ENCODE data around the gene ZBTB16. TPM values are rescaled to one million over a fixed set of nuclear protein-coding genes. Genes with fewer than 3 reads are reported as not detected.

ZBTB16 gene
- total and polyA plus RNA-seq, 12 donors = 7.9 to 119 (median 53.2) TPM

DNA sequence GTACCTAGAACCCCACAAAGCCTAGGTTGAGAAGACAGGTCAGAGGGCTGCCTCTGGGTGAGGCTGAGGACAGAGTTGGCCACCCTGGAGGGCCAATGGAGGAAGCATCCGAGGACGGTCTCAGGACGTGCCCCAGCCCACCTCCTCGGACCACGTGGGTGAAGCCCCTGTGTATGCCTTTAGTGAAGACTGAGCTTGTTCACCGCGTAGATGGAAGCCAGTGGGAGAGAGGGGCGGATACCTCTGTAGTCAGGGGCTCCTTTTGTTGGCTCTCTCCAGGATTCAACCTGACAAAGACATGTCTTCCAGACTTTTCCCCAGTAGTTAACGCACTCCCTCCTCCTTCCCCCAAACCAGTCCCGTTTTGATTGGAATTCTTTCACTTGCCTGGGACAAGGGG, 110.7 kb downstream of the ZBTB16 start:
- H3K27me3 ChIP-seq = no peaks in the 10 kb centered on the region
- TF ChIP-seq POLR2A (IDR thresholded peaks at IDR 0.05) = no peak
- TF ChIP-seq, protein P1, sequence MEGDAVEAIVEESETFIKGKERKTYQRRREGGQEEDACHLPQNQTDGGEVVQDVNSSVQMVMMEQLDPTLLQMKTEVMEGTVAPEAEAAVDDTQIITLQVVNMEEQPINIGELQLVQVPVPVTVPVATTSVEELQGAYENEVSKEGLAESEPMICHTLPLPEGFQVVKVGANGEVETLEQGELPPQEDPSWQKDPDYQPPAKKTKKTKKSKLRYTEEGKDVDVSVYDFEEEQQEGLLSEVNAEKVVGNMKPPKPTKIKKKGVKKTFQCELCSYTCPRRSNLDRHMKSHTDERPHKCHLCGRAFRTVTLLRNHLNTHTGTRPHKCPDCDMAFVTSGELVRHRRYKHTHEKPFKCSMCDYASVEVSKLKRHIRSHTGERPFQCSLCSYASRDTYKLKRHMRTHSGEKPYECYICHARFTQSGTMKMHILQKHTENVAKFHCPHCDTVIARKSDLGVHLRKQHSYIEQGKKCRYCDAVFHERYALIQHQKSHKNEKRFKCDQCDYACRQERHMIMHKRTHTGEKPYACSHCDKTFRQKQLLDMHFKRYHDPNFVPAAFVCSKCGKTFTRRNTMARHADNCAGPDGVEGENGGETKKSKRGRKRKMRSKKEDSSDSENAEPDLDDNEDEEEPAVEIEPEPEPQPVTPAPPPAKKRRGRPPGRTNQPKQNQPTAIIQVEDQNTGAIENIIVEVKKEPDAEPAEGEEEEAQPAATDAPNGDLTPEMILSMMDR (IDR thresholded peaks at IDR 0.05) = no peak
- H3K9me3 ChIP-seq (replicated peaks in 1 of 3) = no peaks in the 10 kb centered on the region
- H3K27ac ChIP-seq = peak overlapping the region; percentile 42 to 99 (median 94)
- peak in 1 of 7 donors; percentile 24 for DNase-seq
- no peaks in the 10 kb centered on the region for H3K36me3 ChIP-seq (replicated peaks in 1 of 2)
- no peak overlapping the region for H3K4me3 ChIP-seq
- H3K4me1 ChIP-seq (replicated peaks in 1 of 2) = peaks cover 99% of the 10 kb centered on the region in 2 donors
- 85 to 95% (median 93%) methylated on average over 10 of the region's 10 CpGs for WGBS, 4 donors
- intact Hi-C loops (cut with DNase I) = no loop called here

DNA sequence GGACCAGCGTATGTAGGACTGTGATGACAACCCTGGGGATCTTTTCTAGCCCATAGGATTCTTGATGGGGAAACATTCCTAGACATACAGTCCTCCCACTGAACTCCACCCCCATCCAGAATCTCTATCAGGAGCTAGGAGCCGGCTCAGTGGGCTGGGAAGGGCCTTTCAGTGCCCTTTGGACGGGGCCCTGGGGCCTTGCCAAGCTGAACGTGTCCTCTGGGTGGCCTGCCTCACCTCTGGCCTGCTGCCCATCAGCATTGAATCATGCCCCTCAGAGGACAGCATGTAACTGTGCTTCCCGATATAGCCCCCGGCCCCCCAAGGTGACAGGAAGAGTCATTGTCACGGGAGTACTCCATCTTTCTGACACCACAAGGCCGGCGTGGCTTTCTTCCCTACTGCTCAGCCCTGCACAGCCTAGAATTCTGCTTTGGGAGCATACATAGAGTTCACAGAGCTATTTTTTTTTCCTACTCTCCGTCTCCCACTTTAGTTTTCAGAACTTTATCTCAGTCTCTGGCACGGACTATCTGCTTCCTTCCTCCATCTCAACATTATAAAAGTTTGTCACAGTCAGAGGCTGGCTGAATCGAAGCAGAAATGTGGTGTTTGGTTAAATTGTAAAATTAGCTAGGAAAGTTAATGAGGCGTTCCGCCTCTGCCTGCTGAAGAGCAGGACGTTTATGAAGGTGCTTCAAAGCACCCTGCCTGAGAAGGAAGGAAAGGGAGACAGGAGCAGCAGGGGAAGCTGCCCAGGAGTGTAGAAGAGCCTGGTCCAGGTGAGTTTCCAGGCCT, 111.9 kb downstream of the ZBTB16 start:
- intact Hi-C loops (cut with DNase I) = no loop called here
- Histone ChIP-seq H3K36me3 (replicated peaks in 1 of 2) (no peaks in the 10 kb centered on the region), H3K4me1 (replicated peaks in 1 of 2) (peaks cover 97 to 98% of the 10 kb centered on the region in 2 donors), H3K27me3 (no peaks in the 10 kb centered on the region), H3K27ac (peak overlapping the region; percentile 73 to 99 (median 94)), H3K4me3 (peak overlapping the region in 1 of 4 donors; percentile 6), H3K9me3 (replicated peaks in 1 of 3) (no peaks in the 10 kb centered on the region)
- WGBS, 4 donors = 13 to 20% (median 19%) methylated on average over 10 to 15 of the region's 15 CpGs
- DNase-seq = peak; percentile 99 to 100 (median 99)
- TF ChIP-seq POLR2A (IDR thresholded peaks at IDR 0.05) = peak; percentile 22 to 84
- TF ChIP-seq, protein P1 (IDR thresholded peaks at IDR 0.05) = peak in 1 of 6 experiments; percentile 6

DNA sequence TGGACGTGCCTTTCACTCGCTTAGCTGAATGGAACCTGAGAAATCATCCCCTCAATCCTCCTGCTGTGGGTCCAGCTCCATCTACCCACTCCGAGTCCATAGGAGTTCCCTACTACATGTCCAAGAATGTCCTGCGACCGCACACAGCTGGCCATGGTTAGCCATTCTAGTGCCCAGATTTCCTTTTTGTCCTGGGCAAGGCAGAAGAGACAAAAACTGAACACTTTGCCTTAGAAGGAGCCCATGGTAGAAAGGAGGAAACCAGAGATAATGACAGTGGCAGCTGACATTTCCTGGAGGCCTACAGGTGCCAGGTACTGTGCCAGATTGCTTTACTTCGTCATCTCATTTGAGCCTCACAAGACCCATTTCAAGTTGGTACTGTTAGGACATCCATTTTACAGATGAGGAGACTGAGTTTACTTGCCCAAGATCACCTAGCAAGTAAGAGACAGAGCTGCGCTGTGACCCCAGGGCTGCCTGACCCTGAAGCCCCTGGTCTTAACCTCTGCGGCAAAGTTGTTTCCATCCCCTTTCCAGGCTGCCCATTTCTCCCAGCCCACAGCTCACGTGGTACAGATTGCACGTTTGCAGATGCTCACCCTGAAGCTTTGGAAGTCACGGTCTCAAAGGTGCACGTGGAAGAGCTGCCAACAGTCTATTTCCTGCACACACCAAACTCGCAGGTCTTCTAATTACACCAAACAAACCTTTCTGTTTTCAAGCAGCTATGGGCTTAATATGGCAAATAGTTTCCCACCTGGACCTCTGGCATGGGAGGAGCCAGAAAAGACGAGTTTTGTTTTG, 112.7 kb downstream of the ZBTB16 start:
- Histone ChIP-seq H3K9me3 (replicated peaks in 1 of 3) (no peaks in the 10 kb centered on the region), H3K27ac (peak overlapping the region; percentile 73 to 99 (median 94)), H3K27me3 (no peaks in the 10 kb centered on the region), H3K4me3 (peak overlapping the region in 1 of 4 donors; percentile 6), H3K36me3 (replicated peaks in 1 of 2) (no peaks in the 10 kb centered on the region), H3K4me1 (replicated peaks in 1 of 2) (peaks cover 97 to 99% of the 10 kb centered on the region in 2 donors)
- peak in 1 of 7 donors; percentile 59 for DNase-seq
- WGBS, 4 donors = 63 to 72% (median 66%) methylated on average over 13 to 14 of the region's 14 CpGs
- TF ChIP-seq, protein P1 (IDR thresholded peaks at IDR 0.05) = no peak
- peak in 1 of 2 donors; percentile 1 for TF ChIP-seq POLR2A (IDR thresholded peaks at IDR 0.05)
- intact Hi-C loops (cut with DNase I) = no loop called here

DNA sequence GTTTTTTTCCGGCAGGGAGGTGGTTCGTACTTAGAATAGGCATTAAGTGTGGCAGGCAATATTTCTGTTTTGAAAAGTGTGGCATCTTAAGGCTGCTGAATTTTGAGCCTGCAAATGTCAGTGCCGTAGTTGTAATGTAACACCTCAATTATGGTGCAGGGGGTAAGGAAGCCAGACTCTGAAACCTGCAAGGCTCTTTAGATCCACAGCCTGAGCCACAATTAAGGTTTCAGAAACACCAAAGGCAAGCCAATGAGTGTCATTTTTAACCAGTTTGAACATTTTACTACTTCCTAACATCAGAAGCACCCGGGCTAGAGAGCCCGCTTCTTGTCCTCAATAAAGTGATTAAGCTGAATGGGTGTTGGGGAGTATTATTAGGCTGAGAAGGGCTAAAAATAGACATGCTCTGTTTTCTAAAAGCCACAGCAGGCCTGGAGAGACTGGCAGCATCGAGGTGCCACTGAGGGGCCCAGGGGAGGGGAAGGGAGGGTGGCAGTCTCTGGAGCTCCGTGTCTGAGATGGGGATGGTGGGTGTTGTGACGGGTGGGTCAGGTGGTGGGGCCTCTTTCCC, 113.4 kb downstream of the ZBTB16 start:
- H3K36me3 ChIP-seq (replicated peaks in 1 of 2) = no peaks in the 10 kb centered on the region
- no peak overlapping the region for H3K4me3 ChIP-seq
- H3K27me3 ChIP-seq = no peaks in the 10 kb centered on the region
- TF ChIP-seq POLR2A (IDR thresholded peaks at IDR 0.05) = no peak
- TF ChIP-seq, protein P1 (IDR thresholded peaks at IDR 0.05) = no peak
- peak overlapping the region; percentile 73 to 99 (median 94) for H3K27ac ChIP-seq
- intact Hi-C loops (cut with DNase I) = no loop called here
- WGBS, 4 donors = 55 to 66% (median 60%) methylated on average over 8 of the region's 8 CpGs
- no peaks in the 10 kb centered on the region for H3K9me3 ChIP-seq (replicated peaks in 1 of 3)
- peak in 1 of 7 donors; percentile 67 for DNase-seq
- peaks cover 97 to 99% of the 10 kb centered on the region in 2 donors for H3K4me1 ChIP-seq (replicated peaks in 1 of 2)

Measured in adrenal gland (tissue), 12 donors.